CD4-positive, alpha-beta memory T cell (primary cell): ENCODE data around the gene UBTD2. TPM values are rescaled to one million over a fixed set of nuclear protein-coding genes. Genes with fewer than 3 reads are reported as not detected.

Source experiments
- CTCF ChIA-PET: fragments of 350-600 bp; sonication (Branson Sonifier 250); formaldehyde crosslinking; loops from one replicate; lab custom pipeline; 2021; ENCODE audit warnings: inconsistent platforms; ENCODE audit not compliant: partially characterized antibody; lab: Charles Lee
- POLR2A ChIA-PET: fragments of 350-600 bp; sonication (Branson Sonifier 250); formaldehyde crosslinking; loops from one replicate; lab custom pipeline; 2021; ENCODE audit not compliant: partially characterized antibody; lab: Charles Lee
- DNase-seq, 5 donors: peaks; one replicate each; pipeline versions ENCODE4 v3.0.0 to v3.0.0-alpha.2; 2020 to 2022; ENCODE audit warnings: mixed read lengths in 1 of 5
- H3K27ac ChIP-seq: one replicate; pipeline ENCODE4 v1.7.0; 2013; ENCODE audit warnings: low read depth, low read length
- H3K27me3 ChIP-seq: 2 replicates; pipeline ENCODE4 v1.7.0; 2013; ENCODE audit warnings: mild to moderate bottlenecking, low read length, moderate library complexity; ENCODE audit not compliant: insufficient read depth
- H3K36me3 ChIP-seq: 2 replicates; pipeline ENCODE4 v1.7.0; 2013; ENCODE audit warnings: mild to moderate bottlenecking, low read length, moderate library complexity; ENCODE audit not compliant: insufficient read depth
- H3K4me1 ChIP-seq: 2 replicates; pipeline ENCODE4 v1.7.0; 2013; ENCODE audit warnings: mild to moderate bottlenecking, low read length, moderate library complexity; ENCODE audit not compliant: insufficient read depth
- H3K4me3 ChIP-seq, 2 donors: one replicate each; pipeline ENCODE4 v1.7.0; 2013; ENCODE audit warnings: low read length in 2 of 2, mild to moderate bottlenecking in 1 of 2
- H3K9me3 ChIP-seq, 2 donors: one replicate each; pipeline ENCODE4 v1.7.0; 2013; ENCODE audit warnings: low read length in 2 of 2, control low read depth in 1 of 2; ENCODE audit not compliant: control insufficient read depth in 1 of 2
- H3K27ac Mint-ChIP-seq, 7 donors: one replicate each; pipeline ENCODE4 v1.8.0; 2020 to 2021; ENCODE audit warnings: mixed read lengths in 7 of 7, mild to moderate bottlenecking in 6 of 7, inconsistent platforms in 3 of 7, moderate library complexity in 3 of 7
- H3K27me3 Mint-ChIP-seq, 2 donors: one replicate each; pipeline ENCODE4 v1.8.0; 2020 to 2021; ENCODE audit warnings: mixed read lengths in 2 of 2
- H3K36me3 Mint-ChIP-seq, 2 donors: one replicate each; pipeline ENCODE4 v1.8.0; 2020 to 2021; ENCODE audit warnings: mixed read lengths in 2 of 2, inconsistent platforms in 1 of 2, mild to moderate bottlenecking in 1 of 2
- H3K4me1 Mint-ChIP-seq, 4 donors: one replicate each; pipeline ENCODE4 v1.8.0; 2020 to 2021; ENCODE audit warnings: mixed read lengths in 4 of 4, mild to moderate bottlenecking in 1 of 4
- H3K4me3 Mint-ChIP-seq, 8 donors: one replicate each; pipeline ENCODE4 v1.8.0; 2020 to 2021; ENCODE audit warnings: mixed read lengths in 8 of 8, mild to moderate bottlenecking in 7 of 8, moderate library complexity in 6 of 8, inconsistent platforms in 3 of 8
- H3K9me3 Mint-ChIP-seq, 8 donors: one replicate each; pipeline ENCODE4 v1.8.0; 2020 to 2021; ENCODE audit warnings: mixed read lengths in 8 of 8, mild to moderate bottlenecking in 5 of 8, inconsistent platforms in 3 of 8, moderate library complexity in 1 of 8
- intact Hi-C: fragments of 100-400 bp; cut with micrococcal nuclease; formaldehyde crosslinking; loops from one replicate; pipeline ENCODE4 v1.15.1; 2023
- polyA plus RNA-seq, 2 donors: library from polyadenylated mRNA; unstranded; fragments of 300-500 nt; fragmentation: Illumina TruSeq; gene quantifications; one replicate each; pipeline ENCODE4 v1.2.3, GENCODE V29; 2021
- total RNA-seq, 2 experiments: library from RNA; stranded (reverse); gene quantifications; one replicate each; pipeline ENCODE4 v1.2.3, GENCODE V29; 2021

UBTD2 gene
- total and polyA plus RNA-seq, 4 experiments from 2014 or later = 2.2 to 6.3 (median 6.0) TPM

DNA sequence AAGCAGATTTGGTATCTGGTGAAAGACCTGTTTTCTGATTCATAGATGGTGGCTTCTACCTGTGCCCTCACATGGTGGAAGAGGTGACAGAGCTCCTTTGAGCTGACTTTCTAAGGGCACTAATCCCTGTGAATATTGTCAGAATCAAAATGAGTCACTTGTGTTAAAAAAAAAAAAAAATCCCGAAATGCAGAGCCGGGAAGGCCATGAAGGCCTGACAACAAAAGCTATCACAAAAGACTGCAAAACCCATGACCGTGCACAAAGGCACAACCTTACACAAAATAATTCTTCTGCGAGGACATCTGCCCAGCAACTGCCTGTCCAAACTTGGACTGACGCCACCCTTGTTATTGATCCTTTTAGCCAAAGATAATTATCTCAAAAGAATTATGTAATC, 19.6 kb upstream of the UBTD2 start:
- H3K4me3 ChIP-seq = no peak overlapping the region
- DNase-seq = no peak
- H3K9me3 Mint-ChIP-seq = peaks cover 0 to 14% (median 2%) of the 10 kb centered on the region in 8 donors
- no peaks in the 10 kb centered on the region for H3K36me3 ChIP-seq
- H3K27ac ChIP-seq = no peak overlapping the region
- ChIA-PET POLR2A (no interaction called here), CTCF (interaction anchor here (1.0 to 1.7 kb wide), 3 partner anchors 10 to 392 kb away, joined by 3 to 6 read pairs (median 4); no protein-coding TSS in a partner anchor)
- H3K4me3 Mint-ChIP-seq = no peak overlapping the region
- no peak overlapping the region for H3K27ac Mint-ChIP-seq
- H3K27me3 Mint-ChIP-seq = peaks cover 9% of the 10 kb centered on the region in 2 donors
- H3K36me3 Mint-ChIP-seq = no peaks in the 10 kb centered on the region
- H3K9me3 ChIP-seq = no peaks in the 10 kb centered on the region
- H3K4me1 Mint-ChIP-seq = no peaks in the 10 kb centered on the region
- intact Hi-C loops = no loop called here
- H3K27me3 ChIP-seq = no peaks in the 10 kb centered on the region
- H3K4me1 ChIP-seq = no peaks in the 10 kb centered on the region

DNA sequence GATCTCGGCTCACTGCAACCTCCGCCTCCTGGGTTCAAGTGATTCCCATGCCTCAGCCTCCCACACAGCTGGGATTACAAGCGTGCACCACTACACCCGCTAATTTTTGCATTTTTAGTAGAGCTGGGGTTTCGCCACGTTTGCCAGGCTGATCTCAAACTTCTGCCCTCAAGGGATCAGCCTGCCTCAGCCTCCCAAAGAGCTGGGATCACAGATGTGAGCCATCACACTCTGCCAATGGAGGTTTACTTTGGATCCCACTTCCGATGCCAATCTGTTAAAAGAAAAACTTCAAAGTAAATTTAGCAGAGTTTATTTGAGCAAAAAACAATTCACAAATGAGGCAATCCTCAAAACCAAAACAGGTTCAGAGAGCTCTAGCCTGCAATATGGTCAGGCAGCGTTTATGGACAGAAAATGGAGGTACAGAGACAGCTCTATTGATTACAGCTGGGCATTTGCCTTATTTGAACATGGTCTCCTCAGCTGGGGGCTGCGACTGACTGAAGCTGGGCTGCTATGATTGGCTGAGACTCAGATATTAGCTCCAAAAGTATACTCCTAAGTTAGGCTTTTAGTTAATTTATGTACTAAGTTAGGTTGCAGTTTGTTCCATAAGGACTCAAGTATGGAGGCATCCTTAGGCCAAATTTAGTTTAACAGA, 18.6 kb upstream of the UBTD2 start:
- H3K27me3 Mint-ChIP-seq = peaks cover 9% of the 10 kb centered on the region in 2 donors
- H3K36me3 Mint-ChIP-seq = no peaks in the 10 kb centered on the region
- ChIA-PET CTCF (interaction anchor here (1.2 kb wide), 2 partner anchors 9 to 391 kb away, joined by 3 to 4 read pairs; no protein-coding TSS in a partner anchor), POLR2A (no interaction called here)
- Histone ChIP-seq H3K4me1 (no peaks in the 10 kb centered on the region), H3K9me3 (no peaks in the 10 kb centered on the region), H3K4me3 (no peak overlapping the region), H3K36me3 (no peaks in the 10 kb centered on the region), H3K27ac (no peak overlapping the region), H3K27me3 (no peaks in the 10 kb centered on the region)
- no peak for DNase-seq
- peak overlapping the region in 1 of 7 donors; percentile 31 for H3K27ac Mint-ChIP-seq
- intact Hi-C loops = no loop called here
- H3K4me3 Mint-ChIP-seq = no peak overlapping the region
- peaks cover 0 to 14% (median 2%) of the 10 kb centered on the region in 8 donors for H3K9me3 Mint-ChIP-seq
- no peaks in the 10 kb centered on the region for H3K4me1 Mint-ChIP-seq

DNA sequence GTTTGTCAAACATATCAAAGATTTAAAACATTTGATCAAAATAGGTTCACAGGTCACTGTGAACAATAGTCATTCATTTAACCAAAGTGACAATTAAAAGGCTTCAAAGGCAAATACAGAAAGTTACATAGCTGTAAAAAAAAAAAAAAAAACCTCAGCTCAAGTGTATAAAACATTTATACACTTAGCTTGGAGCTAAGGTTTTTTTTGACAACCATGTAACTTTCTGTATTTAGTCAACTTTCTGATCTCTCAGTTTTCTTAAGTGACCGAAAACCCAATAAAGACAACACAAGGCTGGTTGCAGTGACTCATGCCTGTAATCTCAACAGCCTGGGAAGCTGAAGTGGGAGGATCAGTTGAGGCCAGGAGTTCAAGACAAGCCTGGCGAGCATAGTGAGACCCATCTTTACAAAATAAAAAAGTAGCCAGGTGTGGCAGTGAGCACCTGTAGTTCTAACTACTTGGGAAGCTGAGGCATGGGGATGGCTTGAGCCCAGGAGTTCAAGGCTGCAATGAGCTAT, 16.4 kb upstream of the UBTD2 start:
- ChIA-PET POLR2A (interaction anchor here (0.9 kb wide), 1 partner anchor 17 kb away, joined by 3 read pairs; the partner anchor contains the start of gene UBTD2), CTCF (interaction anchor here (2.4 kb wide), 1 partner anchor 17 kb away, joined by 6 read pairs; the partner anchor contains the start of gene UBTD2)
- Mint-ChIP-seq H3K27me3 (peaks cover 9 to 12% of the 10 kb centered on the region in 2 donors), H3K36me3 (no peaks in the 10 kb centered on the region), H3K9me3 (peaks cover 0 to 5% (median 0%) of the 10 kb centered on the region in 8 donors), H3K4me3 (no peak overlapping the region), H3K4me1 (no peaks in the 10 kb centered on the region), H3K27ac (no peak overlapping the region)
- no peak overlapping the region for H3K4me3 ChIP-seq
- no peak for DNase-seq
- no peaks in the 10 kb centered on the region for H3K9me3 ChIP-seq
- no peaks in the 10 kb centered on the region for H3K4me1 ChIP-seq
- no peaks in the 10 kb centered on the region for H3K36me3 ChIP-seq
- intact Hi-C loops = loop anchor here (10.0 kb wide), 1 partner anchor 395 kb away; no protein-coding TSS in a partner anchor
- no peaks in the 10 kb centered on the region for H3K27me3 ChIP-seq
- H3K27ac ChIP-seq = no peak overlapping the region

DNA sequence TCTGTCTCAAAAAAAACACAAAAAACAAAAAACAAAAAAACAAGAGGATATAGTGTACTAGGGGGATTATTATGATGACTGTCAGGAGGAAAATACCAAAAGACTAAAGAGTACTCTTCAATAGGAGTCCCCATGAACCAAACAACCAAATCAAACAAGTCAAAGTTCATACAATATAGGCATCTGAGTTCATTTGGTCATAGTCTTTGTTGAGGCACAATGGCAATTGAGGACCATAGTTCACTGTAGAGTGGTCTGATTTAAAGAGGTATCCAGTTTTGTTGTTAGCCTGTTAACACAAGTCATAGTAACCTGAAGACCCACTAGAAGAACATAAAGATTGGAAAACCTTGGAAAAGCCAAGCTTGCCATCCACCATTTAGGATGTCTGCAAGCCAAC, 11.3 kb upstream of the UBTD2 start:
- peaks cover 2 to 3% of the 10 kb centered on the region in 2 donors for H3K27me3 Mint-ChIP-seq
- no peaks in the 10 kb centered on the region for H3K27me3 ChIP-seq
- DNase-seq = no peak
- H3K4me1 Mint-ChIP-seq = peaks cover 0 to 4% (median 2%) of the 10 kb centered on the region in 4 donors
- POLR2A ChIA-PET = no interaction called here
- no peaks in the 10 kb centered on the region for H3K4me1 ChIP-seq
- CTCF ChIA-PET = interaction anchor here (1.8 to 5.3 kb wide), 3 partner anchors 9 to 383 kb away, joined by 6 to 57 read pairs (median 34); partner anchors contain the start of gene UBTD2
- no peaks in the 10 kb centered on the region for H3K9me3 ChIP-seq
- H3K4me3 ChIP-seq = no peak overlapping the region
- no peak overlapping the region for H3K27ac Mint-ChIP-seq
- no peaks in the 10 kb centered on the region for H3K9me3 Mint-ChIP-seq
- H3K27ac ChIP-seq = no peak overlapping the region
- intact Hi-C loops = loop anchor here (10.0 kb wide), 1 partner anchor 400 kb away; no protein-coding TSS in a partner anchor
- no peak overlapping the region for H3K4me3 Mint-ChIP-seq
- H3K36me3 ChIP-seq = no peaks in the 10 kb centered on the region
- no peaks in the 10 kb centered on the region for H3K36me3 Mint-ChIP-seq

DNA sequence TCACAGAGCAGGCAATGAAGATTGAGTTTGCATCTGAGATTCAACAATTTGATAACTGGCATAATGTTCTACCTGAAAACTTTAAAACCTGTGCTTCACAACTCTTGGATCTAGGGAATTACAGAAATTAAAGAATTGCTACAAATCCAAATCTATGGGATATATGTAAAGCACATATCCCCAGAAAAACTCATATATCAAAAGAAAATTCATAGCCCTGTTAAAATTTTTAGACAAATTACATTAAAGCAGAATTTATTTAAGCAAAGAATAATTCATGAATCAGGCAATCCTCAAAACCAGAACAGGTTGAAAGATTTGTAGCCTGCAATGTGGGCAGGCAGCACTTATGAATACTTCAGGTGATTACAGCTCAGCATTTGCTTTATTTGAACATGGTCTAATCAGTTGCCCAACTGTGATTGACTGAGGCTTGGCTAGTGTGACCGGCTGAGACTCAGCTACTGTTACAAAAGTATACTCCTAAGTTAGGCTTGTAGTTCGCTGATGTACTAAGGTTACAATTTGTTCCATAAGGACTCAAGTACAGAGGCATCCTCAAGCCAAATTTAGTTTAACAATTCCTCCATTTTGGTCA, 10.3 kb upstream of the UBTD2 start:
- POLR2A ChIA-PET = interaction anchor here (0.7 to 1.6 kb wide), 2 partner anchors 11 to 106 kb away, joined by 4 to 7 read pairs; partner anchors contain the start of gene STK10
- no peak for DNase-seq
- Mint-ChIP-seq H3K4me3 (no peak overlapping the region), H3K36me3 (no peaks in the 10 kb centered on the region), H3K4me1 (peaks cover 0 to 4% (median 2%) of the 10 kb centered on the region in 4 donors), H3K27ac (peak overlapping the region in 1 of 7 donors; percentile 49), H3K9me3 (no peaks in the 10 kb centered on the region), H3K27me3 (peaks cover 2 to 3% of the 10 kb centered on the region in 2 donors)
- H3K27me3 ChIP-seq = no peaks in the 10 kb centered on the region
- no peaks in the 10 kb centered on the region for H3K9me3 ChIP-seq
- intact Hi-C loops = loop anchor here (1.0 to 10.0 kb wide), 4 partner anchors 10 to 401 kb away; partner anchors contain the start of gene STK10
- no peaks in the 10 kb centered on the region for H3K4me1 ChIP-seq
- CTCF ChIA-PET = interaction anchor here (0.6 to 5.3 kb wide), 24 partner anchors 9 to 742 kb away, joined by 3 to 57 read pairs (median 4); partner anchors contain the start of genes EFCAB9, STK10 and UBTD2
- H3K4me3 ChIP-seq = no peak overlapping the region
- no peaks in the 10 kb centered on the region for H3K36me3 ChIP-seq
- H3K27ac ChIP-seq = no peak overlapping the region

DNA sequence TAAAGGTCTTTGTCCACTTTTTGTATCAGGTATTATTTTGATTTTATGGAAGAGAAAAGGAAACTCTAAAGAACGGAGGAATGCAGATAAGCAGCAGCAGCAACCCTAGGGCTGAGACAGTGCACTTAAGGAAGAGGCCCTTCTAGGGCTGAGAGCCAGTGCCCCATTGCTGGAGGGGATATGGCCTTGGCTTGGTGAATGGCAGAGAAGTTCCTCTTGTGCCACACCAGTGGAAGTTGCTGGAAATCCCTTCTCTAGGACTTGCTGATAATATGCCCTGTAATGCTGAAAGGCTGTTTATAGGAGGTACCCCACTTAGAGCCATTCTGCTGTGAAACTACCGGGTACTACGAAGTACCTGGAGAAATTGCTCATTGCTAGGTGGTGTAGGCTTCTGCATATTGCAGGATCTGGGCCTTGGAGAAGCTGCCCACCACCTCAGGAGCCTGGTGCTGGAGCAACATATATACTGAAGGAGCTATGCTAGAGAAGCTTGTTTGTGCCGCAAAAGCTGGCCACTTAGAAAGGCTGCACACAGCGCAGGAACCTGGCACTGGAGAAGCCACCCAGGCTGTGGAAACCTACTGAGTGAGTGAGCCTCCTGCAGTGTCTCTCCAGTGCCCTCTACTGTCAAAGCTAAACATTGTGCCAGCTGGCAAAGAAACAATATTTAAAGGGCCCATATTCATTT, 9.6 kb upstream of the UBTD2 start:
- POLR2A ChIA-PET = interaction anchor here (0.7 to 1.6 kb wide), 2 partner anchors 10 to 105 kb away, joined by 4 to 7 read pairs; partner anchors contain the start of gene STK10
- peak; percentile 64 to 73 (median 65) for DNase-seq
- Histone ChIP-seq H3K27me3 (no peaks in the 10 kb centered on the region), H3K9me3 (no peaks in the 10 kb centered on the region), H3K4me1 (no peaks in the 10 kb centered on the region), H3K27ac (no peak overlapping the region), H3K4me3 (no peak overlapping the region), H3K36me3 (no peaks in the 10 kb centered on the region)
- Mint-ChIP-seq H3K4me3 (no peak overlapping the region), H3K36me3 (no peaks in the 10 kb centered on the region), H3K4me1 (peaks cover 0 to 4% (median 2%) of the 10 kb centered on the region in 4 donors), H3K27ac (peak overlapping the region in 1 of 7 donors; percentile 49), H3K9me3 (no peaks in the 10 kb centered on the region), H3K27me3 (peaks cover 2 to 3% of the 10 kb centered on the region in 2 donors)
- intact Hi-C loops = loop anchor here (1.0 to 10.0 kb wide), 4 partner anchors 9 to 402 kb away; partner anchors contain the start of gene STK10
- CTCF ChIA-PET = interaction anchor here (0.6 to 5.3 kb wide), 25 partner anchors 8 to 874 kb away, joined by 3 to 57 read pairs (median 4); partner anchors contain the start of genes EFCAB9, STK10 and UBTD2
